ENCODE data around the gene EPX.

EPX gene

DNA sequence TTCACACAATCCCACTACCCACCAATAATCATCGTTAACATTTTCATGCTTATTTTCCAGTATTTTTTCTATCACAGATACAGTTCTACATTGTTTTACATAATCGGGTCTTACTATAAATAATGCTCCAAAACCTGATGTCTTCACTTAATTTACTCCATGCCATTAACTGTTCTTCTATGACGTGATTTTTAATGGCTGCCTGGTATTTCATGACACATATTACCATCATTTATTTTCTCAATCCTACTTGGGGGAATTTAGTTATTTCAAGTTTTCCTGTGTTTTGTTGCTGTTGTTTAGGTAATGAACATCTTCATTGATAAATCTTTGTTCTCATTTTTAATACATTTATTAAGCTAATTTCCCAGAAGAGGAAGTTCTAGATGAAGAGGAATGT is 60.6 kb downstream of the EPX start:
- no peak for DNase-seq (ENCODE audit: low read depth in 1 of 2, low spot score in 1 of 2)
- TF ChIP-seq JUND (IDR thresholded peaks at IDR 0.05; ENCODE audit: low read depth) = no peak
- in situ Hi-C loops (cut with HindIII; ENCODE audit: low pct_unique_long_range_greater_than_20kb, low sequenced_read_pairs) = no loop called here

Measured in T47D (cell line).